ENCODE data around the gene AGAP9. TPM values are rescaled to one million over a fixed set of nuclear protein-coding genes. Genes with fewer than 3 reads are reported as not detected.
"Not testable (repeated sequence)": the region's sequence is repeated elsewhere in the genome, so short reads cannot be mapped to it uniquely, and the experiment has no call there.

Gene AGAP9
- total RNA-seq, 1 experiment from 2014 or later, result 7.4 TPM

DNA sequence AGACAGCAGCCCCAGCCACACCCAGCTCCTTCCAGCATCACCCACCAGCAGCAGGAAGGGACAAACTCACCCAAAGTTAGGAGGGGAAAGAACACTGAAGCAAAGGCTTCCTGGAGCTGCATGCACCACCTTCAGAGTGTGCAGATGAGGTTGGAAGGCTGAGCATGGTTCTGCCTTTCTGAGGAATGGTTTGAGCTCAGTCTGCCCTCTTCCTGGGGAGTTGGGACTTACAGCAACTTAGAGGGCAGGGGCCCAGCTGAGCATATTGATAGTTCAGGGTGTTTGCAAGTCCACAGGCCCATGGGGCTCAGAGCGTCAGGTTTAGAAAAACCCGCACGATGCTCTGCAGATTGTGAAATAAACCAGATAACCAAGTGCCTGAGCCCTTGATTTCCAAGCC, 43.3 kb downstream of the AGAP9 start:
- H3K4me1 ChIP-seq (ENCODE audit: control insufficient read depth in 1 of 2, insufficient read depth in 2 of 2, low read length in 2 of 2); H2AFZ ChIP-seq (ENCODE audit: low read depth, low read length, poor library complexity, severe bottlenecking); RAD21 ChIA-PET (ENCODE audit: low non-redundant PET in 1 of 2, low total read pairs in 2 of 2, uncharacterized antibody in 2 of 2, unreplicated experiment in 2 of 2); POLR2A ChIA-PET; H3K36me3 ChIP-seq (ENCODE audit: control insufficient read depth in 1 of 2, insufficient read depth in 2 of 2, low read length in 2 of 2); ATAC-seq; H3K27me3 ChIP-seq (ENCODE audit: insufficient read depth, low read length); DNase-seq (ENCODE audit: low read depth, low spot score); H3K4me3 ChIP-seq (replicated peaks in 1 of 2; ENCODE audit: low read depth in 1 of 2, low read length in 2 of 2); H4K20me1 ChIP-seq (ENCODE audit: insufficient read depth); BruUV-seq (replicated peaks); H3K9me2 ChIP-seq (ENCODE audit: insufficient read depth); H3K9ac ChIP-seq (ENCODE audit: low read length); H3K27ac ChIP-seq (ENCODE audit: low read depth, low read length); CTCF ChIA-PET; H3K79me2 ChIP-seq (ENCODE audit: insufficient read depth, low read length); intact Hi-C loops (cut with micrococcal nuclease); H3K4me2 ChIP-seq (ENCODE audit: low read length); H3K9me3 ChIP-seq (ENCODE audit: control insufficient read depth in 1 of 2, insufficient read depth in 1 of 2, low read depth in 1 of 2, low read length in 2 of 2): not testable (repeated sequence)

DNA sequence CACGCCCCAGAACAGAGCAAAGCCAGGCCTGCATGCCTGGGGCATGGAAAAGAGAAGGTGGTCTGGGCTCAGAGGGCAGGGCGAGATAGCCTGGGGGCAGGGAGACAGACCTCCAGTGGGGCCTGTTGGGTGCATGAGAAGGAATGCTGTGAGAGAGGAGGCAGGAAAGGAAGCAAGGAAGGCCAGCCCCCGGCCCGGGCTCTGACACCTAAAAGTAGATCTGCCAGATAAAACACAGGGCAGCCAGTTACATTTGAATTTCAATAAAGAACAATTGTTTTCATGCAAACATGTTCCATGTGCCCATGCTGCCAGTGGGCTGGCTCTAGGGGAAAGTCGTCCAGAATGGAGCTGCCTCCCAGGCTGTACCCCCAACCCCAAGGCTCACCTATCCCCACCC, 45.3 kb downstream of the AGAP9 start:
- BruUV-seq (replicated peaks); H3K27ac ChIP-seq (ENCODE audit: low read depth, low read length); H3K4me3 ChIP-seq (replicated peaks in 1 of 2; ENCODE audit: low read depth in 1 of 2, low read length in 2 of 2); POLR2A ChIA-PET; ATAC-seq; H3K9ac ChIP-seq (ENCODE audit: low read length); H4K20me1 ChIP-seq (ENCODE audit: insufficient read depth); intact Hi-C loops (cut with micrococcal nuclease); H3K4me1 ChIP-seq (ENCODE audit: control insufficient read depth in 1 of 2, insufficient read depth in 2 of 2, low read length in 2 of 2); H3K9me3 ChIP-seq (ENCODE audit: control insufficient read depth in 1 of 2, insufficient read depth in 1 of 2, low read depth in 1 of 2, low read length in 2 of 2); H3K36me3 ChIP-seq (ENCODE audit: control insufficient read depth in 1 of 2, insufficient read depth in 2 of 2, low read length in 2 of 2); H2AFZ ChIP-seq (ENCODE audit: low read depth, low read length, poor library complexity, severe bottlenecking); H3K4me2 ChIP-seq (ENCODE audit: low read length); RAD21 ChIA-PET (ENCODE audit: low non-redundant PET in 1 of 2, low total read pairs in 2 of 2, uncharacterized antibody in 2 of 2, unreplicated experiment in 2 of 2); H3K79me2 ChIP-seq (ENCODE audit: insufficient read depth, low read length); H3K27me3 ChIP-seq (ENCODE audit: insufficient read depth, low read length); DNase-seq (ENCODE audit: low read depth, low spot score); H3K9me2 ChIP-seq (ENCODE audit: insufficient read depth); CTCF ChIA-PET: not testable (repeated sequence)

DNA sequence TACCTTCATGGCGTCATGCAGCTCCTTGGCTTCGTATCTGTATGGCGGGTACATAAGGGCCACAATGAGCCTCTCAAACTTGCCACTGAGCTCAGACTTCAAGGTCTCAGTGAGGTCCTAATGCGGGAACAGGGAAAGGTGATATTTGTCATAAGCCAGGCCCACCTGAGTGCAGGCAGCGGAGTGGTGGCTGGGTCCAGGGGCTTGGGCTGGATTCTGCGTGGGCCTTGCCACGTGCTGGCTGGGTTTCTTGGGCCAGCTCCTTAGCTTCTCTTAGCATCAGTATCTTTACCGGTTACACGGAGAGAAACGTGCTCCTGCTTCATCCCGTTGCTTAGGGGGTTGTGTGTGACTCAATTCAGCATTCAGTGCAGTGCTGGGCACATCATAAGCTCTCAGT, 46.4 kb downstream of the AGAP9 start:
- BruUV-seq (replicated peaks); H3K79me2 ChIP-seq (ENCODE audit: insufficient read depth, low read length): not testable (repeated sequence)

DNA sequence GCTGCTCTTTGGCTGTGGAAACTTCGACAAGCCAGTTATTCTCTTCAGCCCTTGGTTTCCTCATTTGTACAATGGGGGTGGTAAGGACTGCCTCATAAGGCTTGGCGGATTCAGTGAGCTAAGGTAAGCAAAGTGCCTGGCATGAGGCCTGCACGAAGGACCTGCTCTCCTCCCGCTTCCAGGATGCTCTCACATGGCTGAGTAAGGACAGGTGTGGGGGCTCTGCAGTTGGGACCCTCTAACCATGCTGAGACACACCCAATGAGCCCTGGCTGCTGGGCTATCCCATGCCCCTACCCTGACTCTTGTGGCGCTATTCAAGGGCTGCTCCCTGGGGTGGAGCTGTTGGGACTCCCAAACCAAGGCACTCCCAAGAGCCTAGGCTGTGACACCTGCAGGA, 48.3 kb downstream of the AGAP9 start:
- H3K9me2 ChIP-seq (ENCODE audit: insufficient read depth); H3K27ac ChIP-seq (ENCODE audit: low read depth, low read length); H4K20me1 ChIP-seq (ENCODE audit: insufficient read depth); H2AFZ ChIP-seq (ENCODE audit: low read depth, low read length, poor library complexity, severe bottlenecking); CTCF ChIA-PET; ATAC-seq; BruUV-seq (replicated peaks); DNase-seq (ENCODE audit: low read depth, low spot score); intact Hi-C loops (cut with micrococcal nuclease); H3K4me2 ChIP-seq (ENCODE audit: low read length); H3K27me3 ChIP-seq (ENCODE audit: insufficient read depth, low read length); H3K4me1 ChIP-seq (ENCODE audit: control insufficient read depth in 1 of 2, insufficient read depth in 2 of 2, low read length in 2 of 2); H3K9ac ChIP-seq (ENCODE audit: low read length); POLR2A ChIA-PET; H3K4me3 ChIP-seq (replicated peaks in 1 of 2; ENCODE audit: low read depth in 1 of 2, low read length in 2 of 2); H3K36me3 ChIP-seq (ENCODE audit: control insufficient read depth in 1 of 2, insufficient read depth in 2 of 2, low read length in 2 of 2); H3K9me3 ChIP-seq (ENCODE audit: control insufficient read depth in 1 of 2, insufficient read depth in 1 of 2, low read depth in 1 of 2, low read length in 2 of 2); RAD21 ChIA-PET (ENCODE audit: low non-redundant PET in 1 of 2, low total read pairs in 2 of 2, uncharacterized antibody in 2 of 2, unreplicated experiment in 2 of 2); H3K79me2 ChIP-seq (ENCODE audit: insufficient read depth, low read length): not testable (repeated sequence)

More for the DNA sequence above, 46.4 kb downstream of the AGAP9 start:
- H3K4me2 ChIP-seq (ENCODE audit: low read length); H3K4me3 ChIP-seq (replicated peaks in 1 of 2; ENCODE audit: low read depth in 1 of 2, low read length in 2 of 2); POLR2A ChIA-PET; RAD21 ChIA-PET (ENCODE audit: low non-redundant PET in 1 of 2, low total read pairs in 2 of 2, uncharacterized antibody in 2 of 2, unreplicated experiment in 2 of 2); DNase-seq (ENCODE audit: low read depth, low spot score); CTCF ChIA-PET; intact Hi-C loops (cut with micrococcal nuclease); H4K20me1 ChIP-seq (ENCODE audit: insufficient read depth); H3K27ac ChIP-seq (ENCODE audit: low read depth, low read length); H3K9me3 ChIP-seq (ENCODE audit: control insufficient read depth in 1 of 2, insufficient read depth in 1 of 2, low read depth in 1 of 2, low read length in 2 of 2); H3K9ac ChIP-seq (ENCODE audit: low read length); H3K4me1 ChIP-seq (ENCODE audit: control insufficient read depth in 1 of 2, insufficient read depth in 2 of 2, low read length in 2 of 2); H2AFZ ChIP-seq (ENCODE audit: low read depth, low read length, poor library complexity, severe bottlenecking); H3K9me2 ChIP-seq (ENCODE audit: insufficient read depth); ATAC-seq; H3K36me3 ChIP-seq (ENCODE audit: control insufficient read depth in 1 of 2, insufficient read depth in 2 of 2, low read length in 2 of 2); H3K27me3 ChIP-seq (ENCODE audit: insufficient read depth, low read length): not testable (repeated sequence)

DNA sequence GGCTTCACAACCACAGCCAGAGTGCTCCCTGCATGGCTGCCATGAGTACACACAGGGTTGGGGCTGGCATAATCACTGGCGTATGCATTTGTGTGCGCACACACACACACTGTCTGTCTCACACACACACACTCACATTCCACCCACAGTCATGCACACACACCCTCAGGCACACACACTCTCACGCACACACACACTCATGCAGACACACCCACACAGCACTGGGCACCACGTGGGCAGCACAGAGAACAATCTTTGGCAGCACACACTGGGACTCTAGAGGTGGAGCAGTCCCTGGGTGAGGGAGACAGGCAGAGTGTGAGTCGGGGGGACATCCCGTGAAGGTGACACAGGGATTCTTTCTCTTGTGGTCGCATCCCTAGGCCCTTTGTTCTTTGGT, 49.9 kb downstream of the AGAP9 start:
- H3K9me2 ChIP-seq (ENCODE audit: insufficient read depth); H3K4me3 ChIP-seq (replicated peaks in 1 of 2; ENCODE audit: low read depth in 1 of 2, low read length in 2 of 2); H3K79me2 ChIP-seq (ENCODE audit: insufficient read depth, low read length); H3K4me1 ChIP-seq (ENCODE audit: control insufficient read depth in 1 of 2, insufficient read depth in 2 of 2, low read length in 2 of 2); H3K4me2 ChIP-seq (ENCODE audit: low read length); DNase-seq (ENCODE audit: low read depth, low spot score); CTCF ChIA-PET; H3K9me3 ChIP-seq (ENCODE audit: control insufficient read depth in 1 of 2, insufficient read depth in 1 of 2, low read depth in 1 of 2, low read length in 2 of 2); H3K36me3 ChIP-seq (ENCODE audit: control insufficient read depth in 1 of 2, insufficient read depth in 2 of 2, low read length in 2 of 2); ATAC-seq; H3K27me3 ChIP-seq (ENCODE audit: insufficient read depth, low read length); H3K27ac ChIP-seq (ENCODE audit: low read depth, low read length); intact Hi-C loops (cut with micrococcal nuclease); POLR2A ChIA-PET; H3K9ac ChIP-seq (ENCODE audit: low read length); H4K20me1 ChIP-seq (ENCODE audit: insufficient read depth); H2AFZ ChIP-seq (ENCODE audit: low read depth, low read length, poor library complexity, severe bottlenecking); BruUV-seq (replicated peaks); RAD21 ChIA-PET (ENCODE audit: low non-redundant PET in 1 of 2, low total read pairs in 2 of 2, uncharacterized antibody in 2 of 2, unreplicated experiment in 2 of 2): not testable (repeated sequence)
